Activated CD8-positive, alpha-beta memory T cell treated with anti-CD3 and anti-CD28 coated beads for 36 hours (primary cell): Measurements from ENCODE around the gene TMEM11. TPM values are rescaled to one million over a fixed set of nuclear protein-coding genes. Genes with fewer than 3 reads are reported as not detected.

Source experiments
- CTCF ChIA-PET: fragments of 350-600 bp; sonication (Branson Sonifier 250); formaldehyde crosslinking; loops from one replicate; lab custom pipeline; 2021; ENCODE audit warnings: antibody characterized with exemption; lab: Charles Lee
- POLR2A ChIA-PET: fragments of 350-600 bp; sonication (Branson Sonifier 250); formaldehyde crosslinking; loops from one replicate; lab custom pipeline; 2021; ENCODE audit warnings: antibody characterized with exemption; lab: Charles Lee
- total RNA-seq, 2 experiments: library from RNA; stranded (reverse); gene quantifications; one replicate each; pipeline ENCODE4 v1.2.3, GENCODE V29; 2021

Gene TMEM11
- total RNA-seq, 2 experiments from 2014 or later = 28.2 to 28.6 TPM

GRCh38 chr17:21217346-21217745 is 3.4 kb upstream of the TMEM11 start:
- CTCF ChIA-PET = interaction anchor here (1.9 kb wide), 1 partner anchor 62 kb away, joined by 6 read pairs; no protein-coding TSS in a partner anchor
- POLR2A ChIA-PET = no interaction called here

GRCh38 chr17:21215935-21216334 is 2.0 kb upstream of the TMEM11 start:
- ChIA-PET CTCF (interaction anchor here (1.2 kb wide), 1 partner anchor 63 kb away, joined by 3 read pairs; no protein-coding TSS in a partner anchor), POLR2A (no interaction called here)

GRCh38 chr17:21214777-21215541 is 998 bp upstream of the TMEM11 start:
- POLR2A ChIA-PET = interaction anchor here (1.0 kb wide), 1 partner anchor 61 kb away, joined by 3 read pairs; no protein-coding TSS in a partner anchor

GRCh38 chr17:21213638-21214014 is 335 bp downstream of the TMEM11 start:
- CTCF ChIA-PET = interaction anchor here (1.2 to 1.4 kb wide), 2 partner anchors 10 to 114 kb away, joined by 3 to 4 read pairs; no protein-coding TSS in a partner anchor
- POLR2A ChIA-PET = interaction anchor here (1.0 kb wide), 2 partner anchors 62 to 75 kb away, joined by 3 read pairs; no protein-coding TSS in a partner anchor

More at GRCh38 chr17:21214777-21215541, 998 bp upstream of the TMEM11 start:
- CTCF ChIA-PET = interaction anchor here (1.2 to 1.4 kb wide), 2 partner anchors 64 to 116 kb away, joined by 3 read pairs; no protein-coding TSS in a partner anchor

- POLR2A ChIA-PET = interaction anchor here (1.0 kb wide), 2 partner anchors 55 to 75 kb away, joined by 3 read pairs; no protein-coding TSS in a partner anchor
Observed at GRCh38 chr17:21212826-21213637, 929 bp downstream of the TMEM11 start.

GRCh38 chr17:21211825-21212479 is 2.0 kb downstream of the TMEM11 start:
- CTCF ChIA-PET = interaction anchor here (1.9 kb wide), 1 partner anchor 84 kb away, joined by 5 read pairs; no protein-coding TSS in a partner anchor
- POLR2A ChIA-PET = interaction anchor here (0.8 to 1.0 kb wide), 3 partner anchors 54 to 169 kb away, joined by 3 to 4 read pairs (median 3); partner anchors contain the start of gene USP22

More at GRCh38 chr17:21212826-21213637, 929 bp downstream of the TMEM11 start:
- CTCF ChIA-PET = interaction anchor here (1.2 kb wide), 1 partner anchor 9 kb away, joined by 4 read pairs; no protein-coding TSS in a partner anchor

GRCh38 chr17:21210411-21211076 is 3.4 kb downstream of the TMEM11 start:
- CTCF ChIA-PET = interaction anchor here (1.1 to 1.9 kb wide), 2 partner anchors 82 to 91 kb away, joined by 3 to 5 read pairs; no protein-coding TSS in a partner anchor
- POLR2A ChIA-PET = no interaction called here

- ChIA-PET POLR2A (no interaction called here), CTCF (interaction anchor here (1.9 kb wide), 1 partner anchor 82 kb away, joined by 5 read pairs; no protein-coding TSS in a partner anchor)
Observed at GRCh38 chr17:21209511-21210175, 4.3 kb downstream of the TMEM11 start.

GRCh38 chr17:21208352-21208751 is 5.6 kb downstream of the TMEM11 start:
- POLR2A ChIA-PET = interaction anchor here (0.7 kb wide), 1 partner anchor 59 kb away, joined by 7 read pairs; no protein-coding TSS in a partner anchor
- CTCF ChIA-PET = no interaction called here

- ChIA-PET POLR2A (no interaction called here), CTCF (no interaction called here)
Observed at GRCh38 chr17:21204935-21205334, 9.0 kb downstream of the TMEM11 start.

GRCh38 chr17:21202512-21202911 is 11.4 kb downstream of the TMEM11 start:
- POLR2A ChIA-PET = no interaction called here
- CTCF ChIA-PET = no interaction called here

GRCh38 chr17:21201874-21202273 is 12.1 kb downstream of the TMEM11 start:
- POLR2A ChIA-PET = interaction anchor here (0.6 kb wide), 1 partner anchor 24 kb away, joined by 3 read pairs; no protein-coding TSS in a partner anchor

GRCh38 chr17:21201298-21201595 is 12.7 kb downstream of the TMEM11 start:
- ChIA-PET POLR2A (no interaction called here), CTCF (no interaction called here)

More at GRCh38 chr17:21201874-21202273, 12.1 kb downstream of the TMEM11 start:
- CTCF ChIA-PET = no interaction called here

GRCh38 chr17:21200590-21201297 is 13.2 kb downstream of the TMEM11 start:
- ChIA-PET CTCF (no interaction called here), POLR2A (no interaction called here)

- POLR2A ChIA-PET = no interaction called here
Observed at GRCh38 chr17:21199856-21200255, 14.1 kb downstream of the TMEM11 start.

GRCh38 chr17:21199311-21199710 is 14.7 kb downstream of the TMEM11 start:
- CTCF ChIA-PET = interaction anchor here (0.6 kb wide), 1 partner anchor 108 kb away, joined by 3 read pairs; no protein-coding TSS in a partner anchor
- POLR2A ChIA-PET = no interaction called here

More at GRCh38 chr17:21199856-21200255, 14.1 kb downstream of the TMEM11 start:
- CTCF ChIA-PET = interaction anchor here (0.6 kb wide), 1 partner anchor 109 kb away, joined by 3 read pairs; no protein-coding TSS in a partner anchor

- ChIA-PET CTCF (no interaction called here), POLR2A (no interaction called here)
Observed at GRCh38 chr17:21198411-21198810, 15.6 kb downstream of the TMEM11 start.
